Liver (tissue), 3 donors: Measurements from ENCODE around the gene GPC1.

Source experiments
- EGR1 ChIP-seq, 2 donors: IDR thresholded peaks; 2 replicates each; pipeline ENCODE4 v1.6.1; 2016 to 2018; ENCODE audit warnings: antibody characterized with exemption in 2 of 2, low read depth in 2 of 2
- FOXA1 ChIP-seq: IDR thresholded peaks from 2 replicates; pipeline ENCODE4 v1.6.1; 2016; ENCODE audit warnings: antibody characterized with exemption
- GABPA ChIP-seq, 2 donors: IDR thresholded peaks in 1 of 2; conservative IDR thresholded peaks in 1 of 2; 2 replicates each; pipeline ENCODE4 v1.6.1; 2016; ENCODE audit warnings: antibody characterized with exemption in 2 of 2, mild to moderate bottlenecking in 1 of 2, moderate library complexity in 1 of 2
- JUND ChIP-seq, 2 donors: IDR thresholded peaks; 2 replicates each; pipeline ENCODE4 v1.6.1; 2016; ENCODE audit warnings: antibody characterized with exemption in 2 of 2
- RAD21 ChIP-seq, 2 donors: IDR thresholded peaks; 2 replicates each; pipeline ENCODE4 v1.6.1; 2016; ENCODE audit warnings: antibody characterized with exemption in 2 of 2, mild to moderate bottlenecking in 2 of 2
- RXRA ChIP-seq, 2 donors: IDR thresholded peaks; 2 replicates each; pipeline ENCODE4 v1.6.1; 2017 to 2018; ENCODE audit warnings: antibody characterized with exemption in 2 of 2, mild to moderate bottlenecking in 1 of 2
- SP1 ChIP-seq: IDR thresholded peaks from 2 replicates; pipeline ENCODE4 v1.6.1; 2018; ENCODE audit warnings: antibody characterized with exemption, mild to moderate bottlenecking
- TAF1 ChIP-seq: conservative IDR thresholded peaks from 2 replicates; pipeline ENCODE4 v1.6.1; 2016; ENCODE audit warnings: antibody characterized with exemption, mild to moderate bottlenecking
- YY1 ChIP-seq: IDR thresholded peaks from 2 replicates; pipeline ENCODE4 v1.6.1; 2016; ENCODE audit warnings: antibody characterized with exemption, mild to moderate bottlenecking
- TF ChIP-seq, protein P1 (sequence below): fragments of 150-350 bp; IDR thresholded peaks from 2 replicates; pipeline ENCODE4 v1.5.1; 2017; ENCODE audit warnings: improper control_type of control experiment, low read depth, low read length; ENCODE audit not compliant: missing input control
- TF ChIP-seq, protein P2 (sequence below): IDR thresholded peaks from 2 replicates; pipeline ENCODE4 v1.6.1; 2016; ENCODE audit warnings: antibody characterized with exemption, mild to moderate bottlenecking
- TF ChIP-seq, protein P3 (sequence below): IDR thresholded peaks from 2 replicates; pipeline ENCODE4 v1.6.1; 2016; ENCODE audit warnings: antibody characterized with exemption
- TF ChIP-seq, protein P4 (sequence below): IDR thresholded peaks from 2 replicates; pipeline ENCODE4 v1.6.1; 2016; ENCODE audit warnings: antibody characterized with exemption
- TF ChIP-seq, protein P5 (sequence below): IDR thresholded peaks from 2 replicates; pipeline ENCODE4 v1.6.1; 2016; ENCODE audit warnings: antibody characterized with exemption
- donor health status: healthy.
- donor health status: healthy.

DNA sequence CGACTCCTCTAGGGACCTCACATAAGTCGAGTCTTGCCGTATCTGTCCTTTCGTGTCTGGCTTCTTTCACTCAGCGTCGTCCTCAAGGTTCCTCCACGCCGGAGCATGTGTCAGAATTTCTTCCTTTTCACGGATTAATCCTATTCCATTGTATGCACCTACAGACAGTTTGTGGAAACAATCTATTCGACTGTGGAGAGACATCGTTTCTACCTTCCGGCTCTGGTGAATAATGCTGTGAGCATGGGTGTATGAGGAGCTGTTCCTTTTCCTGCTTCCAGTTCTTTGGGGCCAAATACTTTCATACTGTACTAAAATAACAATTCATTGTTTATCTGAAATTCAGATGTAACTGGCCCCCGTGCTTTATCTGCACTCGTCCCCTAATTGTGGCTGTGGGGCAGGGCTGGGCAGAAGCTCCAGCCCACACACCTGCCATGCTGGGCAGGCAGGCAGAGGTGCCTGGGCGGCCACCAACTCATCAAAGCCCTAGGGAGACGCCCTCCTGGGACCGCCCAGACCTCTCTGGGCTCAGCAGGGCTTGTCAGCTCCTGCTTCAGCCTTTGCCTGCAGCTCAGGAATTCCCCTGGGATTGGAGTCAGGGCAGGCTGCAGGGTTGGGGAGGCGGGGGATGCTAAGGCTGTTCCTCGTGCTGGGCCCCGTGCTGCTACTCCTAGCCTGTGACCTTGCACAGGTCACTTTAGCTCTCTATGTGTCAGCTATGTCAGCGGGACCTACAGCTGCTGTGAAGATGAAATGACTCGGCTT is 14.5 kb downstream of the GPC1 start:
- TF ChIP-seq, protein P1, sequence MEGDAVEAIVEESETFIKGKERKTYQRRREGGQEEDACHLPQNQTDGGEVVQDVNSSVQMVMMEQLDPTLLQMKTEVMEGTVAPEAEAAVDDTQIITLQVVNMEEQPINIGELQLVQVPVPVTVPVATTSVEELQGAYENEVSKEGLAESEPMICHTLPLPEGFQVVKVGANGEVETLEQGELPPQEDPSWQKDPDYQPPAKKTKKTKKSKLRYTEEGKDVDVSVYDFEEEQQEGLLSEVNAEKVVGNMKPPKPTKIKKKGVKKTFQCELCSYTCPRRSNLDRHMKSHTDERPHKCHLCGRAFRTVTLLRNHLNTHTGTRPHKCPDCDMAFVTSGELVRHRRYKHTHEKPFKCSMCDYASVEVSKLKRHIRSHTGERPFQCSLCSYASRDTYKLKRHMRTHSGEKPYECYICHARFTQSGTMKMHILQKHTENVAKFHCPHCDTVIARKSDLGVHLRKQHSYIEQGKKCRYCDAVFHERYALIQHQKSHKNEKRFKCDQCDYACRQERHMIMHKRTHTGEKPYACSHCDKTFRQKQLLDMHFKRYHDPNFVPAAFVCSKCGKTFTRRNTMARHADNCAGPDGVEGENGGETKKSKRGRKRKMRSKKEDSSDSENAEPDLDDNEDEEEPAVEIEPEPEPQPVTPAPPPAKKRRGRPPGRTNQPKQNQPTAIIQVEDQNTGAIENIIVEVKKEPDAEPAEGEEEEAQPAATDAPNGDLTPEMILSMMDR = no peak
- TF ChIP-seq, protein P2, sequence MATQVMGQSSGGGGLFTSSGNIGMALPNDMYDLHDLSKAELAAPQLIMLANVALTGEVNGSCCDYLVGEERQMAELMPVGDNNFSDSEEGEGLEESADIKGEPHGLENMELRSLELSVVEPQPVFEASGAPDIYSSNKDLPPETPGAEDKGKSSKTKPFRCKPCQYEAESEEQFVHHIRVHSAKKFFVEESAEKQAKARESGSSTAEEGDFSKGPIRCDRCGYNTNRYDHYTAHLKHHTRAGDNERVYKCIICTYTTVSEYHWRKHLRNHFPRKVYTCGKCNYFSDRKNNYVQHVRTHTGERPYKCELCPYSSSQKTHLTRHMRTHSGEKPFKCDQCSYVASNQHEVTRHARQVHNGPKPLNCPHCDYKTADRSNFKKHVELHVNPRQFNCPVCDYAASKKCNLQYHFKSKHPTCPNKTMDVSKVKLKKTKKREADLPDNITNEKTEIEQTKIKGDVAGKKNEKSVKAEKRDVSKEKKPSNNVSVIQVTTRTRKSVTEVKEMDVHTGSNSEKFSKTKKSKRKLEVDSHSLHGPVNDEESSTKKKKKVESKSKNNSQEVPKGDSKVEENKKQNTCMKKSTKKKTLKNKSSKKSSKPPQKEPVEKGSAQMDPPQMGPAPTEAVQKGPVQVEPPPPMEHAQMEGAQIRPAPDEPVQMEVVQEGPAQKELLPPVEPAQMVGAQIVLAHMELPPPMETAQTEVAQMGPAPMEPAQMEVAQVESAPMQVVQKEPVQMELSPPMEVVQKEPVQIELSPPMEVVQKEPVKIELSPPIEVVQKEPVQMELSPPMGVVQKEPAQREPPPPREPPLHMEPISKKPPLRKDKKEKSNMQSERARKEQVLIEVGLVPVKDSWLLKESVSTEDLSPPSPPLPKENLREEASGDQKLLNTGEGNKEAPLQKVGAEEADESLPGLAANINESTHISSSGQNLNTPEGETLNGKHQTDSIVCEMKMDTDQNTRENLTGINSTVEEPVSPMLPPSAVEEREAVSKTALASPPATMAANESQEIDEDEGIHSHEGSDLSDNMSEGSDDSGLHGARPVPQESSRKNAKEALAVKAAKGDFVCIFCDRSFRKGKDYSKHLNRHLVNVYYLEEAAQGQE = no peak
- TF ChIP-seq GABPA (IDR thresholded peaks at IDR 0.05 in 1 of 2, conservative IDR thresholded peaks at IDR 0.05 in 1 of 2) (no peak), JUND (IDR thresholded peaks at IDR 0.05) (no peak), TAF1 (no peak), EGR1 (IDR thresholded peaks at IDR 0.05; ENCODE audit: low read depth in 2 of 2) (no peak), RXRA (IDR thresholded peaks at IDR 0.05) (no peak), SP1 (no peak), RAD21 (IDR thresholded peaks at IDR 0.05) (no peak), YY1 (no peak), FOXA1 (no peak)
- TF ChIP-seq, protein P3, sequence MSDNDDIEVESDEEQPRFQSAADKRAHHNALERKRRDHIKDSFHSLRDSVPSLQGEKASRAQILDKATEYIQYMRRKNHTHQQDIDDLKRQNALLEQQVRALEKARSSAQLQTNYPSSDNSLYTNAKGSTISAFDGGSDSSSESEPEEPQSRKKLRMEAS = no peak
- TF ChIP-seq, protein P4, sequence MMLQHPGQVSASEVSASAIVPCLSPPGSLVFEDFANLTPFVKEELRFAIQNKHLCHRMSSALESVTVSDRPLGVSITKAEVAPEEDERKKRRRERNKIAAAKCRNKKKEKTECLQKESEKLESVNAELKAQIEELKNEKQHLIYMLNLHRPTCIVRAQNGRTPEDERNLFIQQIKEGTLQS = no peak
- TF ChIP-seq, protein P5, sequence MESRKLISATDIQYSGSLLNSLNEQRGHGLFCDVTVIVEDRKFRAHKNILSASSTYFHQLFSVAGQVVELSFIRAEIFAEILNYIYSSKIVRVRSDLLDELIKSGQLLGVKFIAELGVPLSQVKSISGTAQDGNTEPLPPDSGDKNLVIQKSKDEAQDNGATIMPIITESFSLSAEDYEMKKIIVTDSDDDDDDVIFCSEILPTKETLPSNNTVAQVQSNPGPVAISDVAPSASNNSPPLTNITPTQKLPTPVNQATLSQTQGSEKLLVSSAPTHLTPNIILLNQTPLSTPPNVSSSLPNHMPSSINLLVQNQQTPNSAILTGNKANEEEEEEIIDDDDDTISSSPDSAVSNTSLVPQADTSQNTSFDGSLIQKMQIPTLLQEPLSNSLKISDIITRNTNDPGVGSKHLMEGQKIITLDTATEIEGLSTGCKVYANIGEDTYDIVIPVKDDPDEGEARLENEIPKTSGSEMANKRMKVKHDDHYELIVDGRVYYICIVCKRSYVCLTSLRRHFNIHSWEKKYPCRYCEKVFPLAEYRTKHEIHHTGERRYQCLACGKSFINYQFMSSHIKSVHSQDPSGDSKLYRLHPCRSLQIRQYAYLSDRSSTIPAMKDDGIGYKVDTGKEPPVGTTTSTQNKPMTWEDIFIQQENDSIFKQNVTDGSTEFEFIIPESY = no peak
